Suppressor macrophage treated with lipopolysaccharide for 1 hour (primary cell): Measurements from ENCODE around the gene ANKDD1B.
A peak's percentile ranks its signal among the peaks of the same experiment; 100 is the strongest.

Experiments used
- DNase-seq, 3 donors: peaks; one replicate each; pipeline ENCODE4 v3.0.0-alpha.2; 2020 to 2022

ANKDD1B gene

DNA sequence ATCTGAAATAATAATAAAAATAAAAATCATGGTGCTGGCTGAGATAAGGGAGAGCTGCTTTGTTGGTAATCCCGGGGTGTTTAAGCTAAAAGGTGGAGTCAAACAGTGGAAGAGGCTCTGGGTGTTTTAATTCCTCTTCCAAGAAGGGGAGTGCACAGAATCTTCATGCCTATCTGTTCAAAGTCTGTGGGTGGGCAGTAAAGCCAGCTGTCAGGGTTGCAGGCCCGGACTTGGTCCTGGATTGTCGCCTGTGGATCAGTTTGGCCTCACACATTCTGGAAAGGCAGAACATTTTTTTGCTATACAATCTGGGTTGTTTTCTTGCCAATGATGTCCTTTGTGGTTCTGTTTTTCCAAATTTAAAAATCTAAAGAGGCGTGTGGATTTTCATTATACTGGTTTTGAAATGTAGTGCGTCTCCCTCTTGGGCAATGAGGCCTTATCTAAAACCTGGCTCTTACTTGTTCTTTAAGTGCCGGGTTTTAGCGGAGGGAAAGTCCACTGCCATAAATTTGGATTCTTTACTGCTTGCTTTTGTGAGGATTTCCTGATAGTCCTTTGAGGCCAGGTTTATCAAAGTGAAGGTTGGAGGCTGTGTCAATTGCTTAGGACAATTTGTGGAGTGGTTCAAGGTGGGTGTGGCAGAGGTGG is 5.8 kb downstream of the ANKDD1B start:
- DNase-seq, result no peak

DNA sequence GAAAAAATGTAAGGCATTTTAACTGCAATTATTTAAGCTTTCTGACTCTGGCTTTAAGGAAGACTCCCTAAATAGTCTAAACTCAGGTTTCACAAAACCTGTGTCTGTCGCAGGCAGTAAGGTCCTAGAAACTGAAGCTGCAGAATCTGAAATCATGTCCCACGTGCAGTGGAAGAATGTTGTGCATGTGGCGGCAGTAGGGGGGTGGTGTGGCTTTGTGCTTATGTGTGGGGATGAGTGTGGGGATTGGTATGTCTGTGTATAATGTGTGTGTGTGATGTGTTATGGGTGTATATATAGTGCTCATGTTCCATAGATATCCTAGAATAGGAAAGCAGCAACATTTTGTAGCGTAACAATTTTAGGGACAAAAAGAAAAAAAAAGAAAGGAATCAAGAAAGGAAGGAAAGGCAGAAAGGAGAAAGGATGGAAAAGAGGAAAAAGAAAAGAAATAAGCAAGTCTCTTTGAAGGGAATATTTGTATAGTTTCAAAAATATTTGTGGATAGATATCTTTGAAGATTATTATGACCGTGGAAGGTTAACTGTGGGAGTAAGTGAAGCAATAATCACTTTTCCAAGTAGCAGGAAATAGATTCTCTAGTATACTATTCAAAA is 6.6 kb downstream of the ANKDD1B start:
- no peak for DNase-seq

DNA sequence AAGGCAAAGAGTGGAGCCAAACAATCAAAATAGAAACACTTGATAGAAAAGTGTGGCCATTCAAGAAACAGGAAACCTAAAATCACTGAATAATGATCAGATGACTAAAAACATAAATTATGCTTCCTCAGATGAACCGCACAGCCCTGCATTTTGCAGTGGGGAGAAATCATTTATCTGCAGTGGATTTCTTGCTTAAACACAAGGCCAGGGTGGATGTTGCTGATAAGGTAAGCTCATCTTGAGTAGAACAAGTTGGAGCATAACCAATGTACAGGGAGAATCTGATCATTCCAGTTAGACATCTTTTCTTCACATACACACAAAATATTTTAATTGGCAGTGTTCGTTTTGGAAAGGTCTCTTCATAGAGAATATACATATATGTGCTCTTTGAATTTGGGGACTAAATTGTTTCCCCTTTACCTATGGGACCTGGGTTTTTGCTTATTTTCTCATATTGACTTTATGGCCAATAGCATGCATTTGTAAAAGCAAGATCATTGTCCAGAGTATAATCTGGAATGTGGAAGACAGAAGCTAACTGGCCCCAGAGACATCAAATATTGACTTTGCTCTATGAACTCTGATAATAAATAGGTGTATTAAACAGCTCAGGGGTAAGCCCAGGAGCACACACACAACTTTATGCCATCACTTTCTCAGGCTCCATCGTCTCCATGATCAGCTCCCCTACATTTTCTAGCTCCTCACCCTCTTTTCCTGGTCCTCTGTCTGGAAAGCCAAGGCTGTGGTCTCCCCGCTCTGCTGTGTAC is 9.1 kb downstream of the ANKDD1B start:
- DNase-seq, result no peak

DNA sequence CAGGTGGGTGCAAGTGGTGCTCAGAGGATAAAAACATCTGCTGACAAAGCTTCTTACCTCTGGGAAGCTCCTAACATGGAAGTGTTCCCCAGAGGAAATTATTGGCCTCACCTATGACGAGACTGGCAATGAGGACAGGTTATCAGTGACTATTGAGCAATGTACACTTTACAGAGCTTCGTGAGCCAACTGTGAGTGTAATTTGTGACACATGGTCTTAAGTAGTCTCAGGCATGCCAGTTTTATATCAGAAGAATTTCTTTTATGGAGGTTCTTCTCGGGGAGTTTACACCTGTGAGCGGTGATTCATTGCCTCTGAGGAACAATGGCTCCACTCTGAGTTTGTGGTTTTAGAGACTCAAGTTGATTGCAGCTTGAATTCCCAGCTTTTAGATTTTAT is 11.3 kb downstream of the ANKDD1B start:
- no peak for DNase-seq

DNA sequence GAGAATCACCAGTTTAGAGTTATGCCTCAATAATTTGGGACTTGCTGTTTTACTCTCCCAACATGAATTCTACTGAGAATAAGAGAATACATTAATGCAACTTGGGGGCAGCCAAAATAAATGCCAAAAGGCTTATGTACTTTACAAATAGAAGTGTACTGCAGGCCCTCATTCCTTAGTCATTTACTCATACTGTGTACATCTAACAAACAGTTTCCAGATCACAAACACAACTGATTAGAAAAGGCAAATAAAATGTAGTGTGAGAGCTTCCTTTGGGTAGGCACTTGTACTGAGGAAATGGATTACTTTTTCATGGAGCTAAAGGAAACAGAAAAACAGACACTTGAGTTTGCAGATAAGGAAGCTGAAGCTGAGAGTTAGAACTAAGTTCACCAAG is 12.6 kb downstream of the ANKDD1B start:
- no peak for DNase-seq

DNA sequence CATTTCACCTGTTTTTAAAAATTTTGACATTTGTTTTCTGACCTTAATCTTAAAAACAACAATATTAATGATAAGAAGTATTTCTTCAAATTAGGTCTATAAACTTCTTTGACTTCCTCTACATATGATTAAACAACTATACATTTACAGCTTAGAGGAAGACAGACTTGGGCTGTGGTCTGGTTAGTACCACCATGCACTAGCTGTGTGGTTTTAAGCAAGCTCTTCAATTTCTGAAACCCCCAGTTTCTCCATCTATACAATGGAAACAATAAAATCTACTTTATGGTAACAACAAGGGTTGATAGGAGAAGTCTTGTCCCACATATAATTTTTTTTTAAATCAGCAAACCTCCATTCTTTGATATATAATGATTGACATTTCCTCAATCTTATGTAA is 15.7 kb downstream of the ANKDD1B start:
- DNase-seq, result no peak

DNA sequence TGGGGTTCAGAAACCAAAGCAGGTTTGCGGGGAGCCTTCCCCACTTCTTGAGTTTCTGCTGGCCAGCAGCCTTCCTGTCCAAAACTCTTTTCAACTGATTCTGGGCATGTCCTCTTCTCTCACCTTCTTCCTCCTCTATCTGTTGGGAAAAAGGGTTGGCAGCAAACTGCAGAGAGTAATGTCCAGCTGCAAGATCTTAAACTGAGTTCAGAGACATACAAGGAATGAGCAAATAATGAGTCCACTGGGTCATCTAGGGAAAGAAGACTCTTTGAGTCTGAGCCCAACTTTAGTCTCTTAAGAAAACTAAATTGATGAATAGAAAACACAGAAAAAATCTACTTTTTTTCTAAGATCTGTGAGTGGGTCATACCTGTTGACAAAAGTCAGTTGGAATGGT is 16.5 kb downstream of the ANKDD1B start:
- DNase-seq, result no peak

DNA sequence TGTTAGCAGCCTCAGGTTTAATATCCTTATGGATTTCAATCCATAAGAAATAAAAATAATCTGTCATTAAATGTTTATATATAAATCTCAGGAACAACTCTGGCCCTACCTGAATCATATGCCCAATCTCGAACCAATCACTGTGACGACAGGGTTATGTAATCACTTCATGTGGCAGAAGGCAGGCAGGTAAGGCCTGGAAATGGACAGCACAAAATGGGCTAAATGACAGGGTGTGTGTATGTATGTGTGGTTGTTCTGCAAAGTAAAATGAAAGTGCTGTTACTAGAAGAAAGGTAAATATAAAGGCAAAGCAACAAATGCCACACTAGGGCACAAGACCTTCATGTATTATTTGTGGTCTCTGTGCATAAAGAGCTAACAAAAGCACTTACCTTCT is 19.6 kb downstream of the ANKDD1B start:
- DNase-seq, result no peak

DNA sequence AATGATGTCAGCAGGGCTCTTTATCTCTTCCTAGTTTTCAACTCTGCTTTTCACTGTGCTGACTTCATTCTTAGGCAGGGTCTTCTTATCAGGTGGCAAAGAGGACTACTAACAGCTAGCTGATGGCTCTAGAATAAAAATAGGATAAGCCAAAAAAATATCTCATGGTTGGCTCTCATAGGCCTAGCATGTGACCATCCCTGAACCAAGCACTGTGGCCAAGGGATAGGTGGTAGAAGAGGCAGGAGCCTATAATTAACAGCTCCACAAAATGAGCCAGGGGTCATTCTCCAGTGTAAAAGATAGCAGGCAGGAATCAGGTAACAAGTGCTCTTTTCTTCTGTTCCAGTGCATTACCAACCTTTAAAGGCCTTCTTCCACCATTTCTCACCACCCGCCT is 21.1 kb downstream of the ANKDD1B start:
- no peak for DNase-seq

DNA sequence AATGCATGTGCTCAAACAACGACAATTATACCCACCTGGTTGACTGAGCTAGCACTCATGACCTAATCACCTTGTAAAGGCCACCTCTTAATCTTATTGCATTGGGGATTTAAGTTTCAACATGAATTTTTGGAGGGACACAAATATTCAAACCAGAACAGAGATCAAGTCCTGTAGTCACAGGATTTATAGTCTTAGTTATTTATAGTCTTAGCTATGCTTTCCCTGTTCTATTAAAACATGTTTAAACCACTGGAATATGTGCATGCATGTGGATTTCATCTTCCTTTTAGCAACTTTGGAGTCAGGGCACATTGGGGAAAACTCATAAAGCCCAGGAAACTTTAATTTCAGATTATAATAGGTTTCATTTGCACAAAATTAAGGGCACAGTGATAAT is 26.7 kb downstream of the ANKDD1B start:
- DNase-seq, result no peak

DNA sequence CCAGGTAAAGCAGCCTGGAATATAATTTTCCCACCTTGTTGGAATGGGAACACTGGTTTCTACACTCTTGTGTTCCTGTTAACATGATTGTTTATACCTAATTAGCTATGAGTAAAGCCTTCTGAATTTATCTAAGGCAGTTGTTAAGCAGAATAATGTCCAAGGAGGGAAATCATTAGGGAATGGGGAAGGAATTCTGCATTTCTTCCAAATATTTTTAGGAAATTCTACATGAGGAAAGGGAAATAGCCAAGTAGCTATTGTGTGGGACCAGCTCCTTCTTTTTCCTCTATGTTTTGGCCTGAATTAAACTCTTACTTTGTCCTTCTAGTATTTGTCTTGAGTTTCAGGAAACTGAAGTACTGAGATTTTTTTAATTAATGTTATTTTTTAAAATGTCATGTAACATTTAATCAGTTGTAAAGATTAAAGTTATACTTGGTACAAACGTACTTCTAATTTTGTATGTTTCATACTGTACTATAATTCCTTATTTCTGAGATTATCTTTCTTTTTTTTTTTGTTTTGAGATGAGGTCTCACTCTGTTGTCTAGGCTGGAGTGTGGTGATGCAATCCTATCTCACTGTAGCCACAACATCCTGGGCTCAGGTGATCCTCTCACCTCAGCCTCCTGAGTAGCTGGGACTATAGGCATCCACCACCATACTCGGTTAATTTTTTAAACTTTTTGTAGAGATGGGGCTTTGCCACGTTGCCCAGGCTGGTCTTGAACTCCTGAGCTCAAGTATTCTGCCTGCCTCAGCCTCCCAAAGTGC is 28.5 kb downstream of the ANKDD1B start:
- no peak for DNase-seq

DNA sequence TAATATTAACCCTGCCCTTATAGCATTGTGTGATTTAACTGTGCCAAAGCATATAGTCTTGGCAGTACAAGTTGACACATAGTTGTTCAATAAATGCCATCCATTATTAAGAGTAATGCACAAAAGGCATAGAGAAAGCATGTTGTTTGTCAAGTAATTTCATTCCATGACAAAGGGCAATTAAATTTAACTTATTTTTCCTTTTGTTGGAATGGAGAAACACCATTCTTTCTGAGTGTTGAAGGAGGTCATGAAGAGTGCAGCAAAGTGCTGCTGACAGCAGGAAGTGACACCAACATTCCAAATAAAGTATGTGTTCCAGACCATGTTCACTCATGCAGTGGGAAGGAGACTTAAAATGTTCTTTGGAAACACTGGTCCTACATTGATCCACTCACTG is 29.1 kb downstream of the ANKDD1B start:
- DNase-seq, result no peak

DNA sequence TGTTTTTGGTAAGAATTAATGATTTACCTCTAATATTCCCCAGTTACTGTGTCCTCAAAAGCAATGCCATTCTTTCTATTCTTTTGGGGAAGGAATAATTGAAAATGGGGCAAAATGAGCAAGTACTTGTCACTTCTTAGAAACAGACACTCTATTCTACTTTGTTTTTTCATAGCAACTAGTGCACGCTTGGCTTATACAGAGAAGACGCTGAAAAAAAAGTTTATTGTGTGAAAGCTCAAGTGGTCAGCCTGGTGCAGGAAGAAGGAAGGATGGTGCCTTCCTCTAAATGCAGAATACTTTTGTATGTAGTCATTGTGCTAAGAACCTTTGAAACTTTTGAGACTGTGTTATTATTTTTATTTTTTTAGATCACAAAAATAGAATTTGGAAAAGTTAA is 29.6 kb downstream of the ANKDD1B start:
- DNase-seq, result no peak

DNA sequence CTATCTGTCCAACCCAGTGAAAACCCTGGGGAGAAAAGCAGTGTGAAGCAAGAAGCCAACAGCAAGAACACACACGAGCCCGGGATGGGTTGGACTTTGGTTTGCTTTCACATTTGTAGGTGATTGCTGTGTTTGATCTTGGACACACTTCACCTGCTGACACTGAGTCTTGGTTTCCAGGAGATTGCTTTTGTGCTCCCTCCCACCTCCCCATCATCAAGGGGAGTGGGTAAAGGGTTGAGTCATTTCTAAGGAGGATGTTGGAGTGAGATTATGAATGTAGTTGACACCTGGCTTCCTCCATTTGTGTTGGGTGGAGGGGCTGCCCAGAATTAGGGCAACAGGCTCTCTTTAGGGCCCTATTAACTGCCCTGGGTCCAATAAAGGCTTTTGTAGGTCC is 37.5 kb downstream of the ANKDD1B start:
- no peak for DNase-seq

DNA sequence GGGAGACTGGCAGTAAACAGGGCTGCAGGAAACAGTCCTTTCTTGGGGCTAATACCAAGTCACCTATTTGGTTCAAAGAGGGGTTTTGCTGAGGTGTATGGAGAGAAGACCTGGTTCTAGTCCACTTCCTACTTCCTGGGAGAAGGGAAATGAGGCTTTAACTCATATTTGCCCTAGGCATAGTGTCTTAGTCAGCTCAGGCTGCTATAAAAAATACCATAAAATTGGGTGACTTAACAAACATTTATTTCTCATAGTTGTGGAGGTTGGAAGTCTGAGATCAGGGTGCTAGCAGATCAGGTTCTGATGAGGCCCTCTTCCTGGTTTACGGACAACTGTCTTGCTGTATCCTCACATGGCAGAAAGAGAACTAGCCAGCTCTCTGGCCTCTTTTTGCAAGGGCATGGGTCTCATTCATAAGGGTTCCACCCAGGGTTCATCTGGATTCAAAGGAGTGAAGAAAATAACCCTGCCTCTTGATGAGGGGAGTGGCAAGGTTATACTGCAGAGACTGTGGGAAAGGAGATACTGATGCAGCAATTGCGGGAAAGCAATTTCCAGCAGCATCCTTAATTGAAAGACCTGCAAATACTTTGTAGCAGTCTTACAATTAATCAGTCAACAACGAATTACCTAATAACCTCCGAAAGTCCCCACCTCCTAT is 40.5 kb downstream of the ANKDD1B start:
- DNase-seq, result no peak

DNA sequence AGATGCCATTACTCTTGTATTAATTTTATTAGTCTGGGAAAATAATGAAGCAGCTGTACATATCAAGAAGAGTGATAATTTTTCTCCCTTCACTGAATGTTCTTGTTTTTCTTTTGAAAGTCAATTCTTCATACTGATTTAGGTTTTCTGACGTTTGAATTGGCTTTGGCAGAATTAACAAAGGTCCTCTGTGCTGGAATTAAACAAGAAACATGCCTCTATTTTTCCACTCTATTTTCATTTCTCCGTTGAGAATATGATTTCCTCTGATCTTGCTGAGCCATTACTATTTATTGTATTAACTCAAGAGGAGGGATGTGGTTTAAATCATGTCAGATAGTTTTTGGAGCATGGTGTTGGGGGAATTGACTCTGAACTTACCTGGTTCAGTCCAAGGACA is 42.3 kb downstream of the ANKDD1B start:
- no peak for DNase-seq

DNA sequence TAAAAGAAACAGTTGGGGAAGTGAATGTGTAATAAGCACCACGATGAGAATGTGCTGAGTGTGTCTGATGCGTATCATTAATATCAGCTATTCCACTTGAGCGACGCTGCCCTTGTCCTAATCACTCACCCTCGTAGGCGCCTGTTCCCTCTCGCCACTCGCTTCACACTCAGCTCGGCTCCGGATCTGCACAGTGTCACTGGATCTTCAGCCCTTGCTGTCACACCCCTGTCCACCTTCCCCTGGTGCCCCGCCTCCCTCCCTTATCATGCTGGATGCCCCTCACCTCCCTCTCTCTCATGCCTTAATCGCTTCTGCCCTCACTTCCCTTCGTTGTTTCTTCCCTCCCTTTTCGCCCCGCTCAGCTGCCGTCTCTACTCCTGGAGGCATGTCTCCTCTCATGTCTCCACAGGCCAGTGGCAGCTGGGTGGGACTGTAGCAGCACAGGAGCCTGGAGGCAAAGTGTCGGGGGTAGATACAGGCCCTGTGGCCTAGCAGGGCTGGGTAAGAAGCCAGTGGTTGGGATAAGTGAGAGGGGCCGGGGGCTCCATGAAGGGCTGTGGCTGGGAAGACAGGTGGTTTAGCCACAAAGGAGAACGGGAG is 43.5 kb downstream of the ANKDD1B start:
- no peak for DNase-seq

DNA sequence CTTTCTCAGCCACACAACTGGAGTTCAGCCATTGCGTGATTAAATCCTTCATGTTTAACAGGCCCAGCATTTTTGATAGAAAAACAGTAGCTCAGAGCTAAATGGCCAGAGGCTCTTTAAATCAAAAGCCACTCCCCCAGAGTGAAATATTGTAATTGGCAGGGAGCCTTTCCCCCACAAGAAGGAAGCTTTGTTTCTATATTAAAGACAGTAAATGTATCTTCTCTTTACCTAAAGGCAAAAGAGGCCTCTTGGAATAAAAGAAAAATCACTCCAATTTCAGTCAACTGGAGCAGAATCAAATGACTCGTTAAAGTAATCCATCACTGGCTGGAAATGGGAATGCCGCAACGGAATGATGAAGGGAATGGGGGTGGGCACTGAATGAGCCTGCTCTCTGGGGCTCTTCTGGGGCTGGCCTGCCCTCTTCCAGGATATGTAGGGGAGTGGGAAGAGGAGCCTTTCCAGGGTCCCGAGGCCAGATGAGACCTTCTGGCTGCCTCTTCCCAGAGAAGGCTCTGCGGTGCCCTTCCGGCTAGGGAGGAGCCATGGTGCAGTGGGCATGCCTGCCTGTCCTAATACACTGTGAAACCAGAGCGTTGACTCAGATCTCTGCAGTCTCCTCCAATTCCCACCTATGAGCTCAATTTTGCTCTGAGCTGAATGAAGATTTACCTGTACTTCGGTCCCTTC is 45.2 kb downstream of the ANKDD1B start:
- peak in 2 of 3 donors; percentile 33 to 43 for DNase-seq

DNA sequence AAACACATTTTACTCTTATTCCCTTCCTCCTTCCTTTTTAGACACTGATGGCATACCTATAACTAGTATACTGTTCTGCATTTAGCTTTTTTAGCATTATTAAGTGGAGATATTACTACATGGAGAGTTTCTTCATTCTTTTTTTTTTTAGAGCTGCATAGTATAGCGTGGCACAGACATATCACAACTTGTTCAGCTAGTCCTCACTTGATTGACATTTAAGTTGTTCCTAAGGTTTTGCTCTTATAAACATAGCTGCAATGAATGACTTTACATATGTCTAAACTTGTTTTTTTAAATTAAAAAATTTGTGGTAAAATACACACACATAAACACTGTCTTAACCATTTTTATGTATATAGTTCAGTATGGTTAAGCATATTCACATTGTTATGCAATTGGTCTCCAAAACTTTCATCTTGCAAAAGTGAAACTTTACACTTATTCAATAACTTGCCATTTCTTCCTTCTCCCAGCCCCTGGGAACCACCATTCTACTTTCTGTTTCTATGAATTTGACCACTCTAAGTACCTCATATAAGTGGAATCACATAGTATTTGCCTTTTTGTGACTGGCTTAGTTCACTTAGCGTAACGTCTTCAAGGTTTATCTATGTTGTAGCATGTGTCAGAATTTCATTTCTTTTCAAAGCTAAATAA is 48.7 kb downstream of the ANKDD1B start:
- peak; percentile 41 to 80 (median 54) for DNase-seq

DNA sequence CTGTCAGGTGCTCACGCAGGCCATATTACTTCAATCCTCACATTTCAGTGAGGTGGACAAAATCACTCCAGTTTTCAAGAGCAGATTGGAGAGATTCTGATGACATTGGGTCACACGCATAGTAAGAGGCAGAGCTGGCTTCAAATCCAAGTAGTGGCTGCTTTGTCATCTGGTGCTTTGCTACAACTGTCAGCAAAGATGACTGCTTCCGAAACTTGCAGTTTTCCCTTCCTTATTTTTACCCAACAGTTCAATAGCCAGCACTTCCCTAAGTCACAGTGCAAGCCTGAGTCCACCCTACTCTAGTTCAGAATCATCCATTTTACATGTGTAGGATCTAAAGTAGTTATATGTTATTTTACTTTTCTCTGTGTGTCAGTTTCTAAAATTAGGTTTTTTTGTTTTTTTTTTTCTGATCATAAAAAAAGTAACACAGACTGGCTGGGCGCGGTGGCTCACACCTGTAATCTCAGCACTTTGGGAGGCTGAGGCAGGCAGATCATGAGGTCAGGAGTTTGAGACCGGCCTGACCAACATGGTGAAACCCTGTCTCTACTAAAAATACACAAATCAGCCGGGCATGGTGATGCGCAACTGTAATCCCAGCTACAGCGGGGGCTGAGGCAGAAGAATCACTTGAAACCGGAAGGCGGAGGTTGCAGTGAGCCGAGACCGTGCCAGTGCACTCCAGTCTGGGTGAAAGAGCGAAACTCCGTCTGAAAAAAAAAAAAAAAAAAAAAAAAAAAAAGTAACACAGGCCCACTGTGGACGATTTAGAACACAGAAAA is 49.6 kb downstream of the ANKDD1B start:
- peak; percentile 79 to 89 (median 86) for DNase-seq
